HepG2 (cell line): ENCODE measurements around the gene PANK4.

Source experiments
- AKAP8 ChIP-seq: sonication (generic); formaldehyde crosslinking; IDR thresholded peaks from 2 replicates; pipeline ENCODE4 v1.5.1; 2020; ENCODE audit warnings: mild to moderate bottlenecking, missing genetic modification reagents
- FOXM1 ChIP-seq: sonication (generic); formaldehyde crosslinking; IDR thresholded peaks from 2 replicates; pipeline ENCODE4 v1.5.0; 2020; ENCODE audit warnings: missing genetic modification reagents
- GATAD2A ChIP-seq: IDR thresholded peaks from 2 replicates; pipeline ENCODE4 v1.6.1; 2016
- SMAD3 ChIP-seq: sonication (generic); formaldehyde crosslinking; IDR thresholded peaks from 2 replicates; pipeline ENCODE4 v1.4.0; 2020; ENCODE audit warnings: missing genetic modification reagents
- TCF7 ChIP-seq: sonication (generic); IDR thresholded peaks from 2 replicates; pipeline ENCODE4 v1.6.1; 2016; ENCODE audit warnings: antibody characterized with exemption, low read depth
- WIZ ChIP-seq: sonication (generic); formaldehyde crosslinking; IDR thresholded peaks from 2 replicates; pipeline ENCODE4 v1.5.1; 2020; ENCODE audit warnings: mild to moderate bottlenecking, missing genetic modification reagents
- YY1 ChIP-seq: IDR thresholded peaks from 2 replicates; pipeline ENCODE4 v1.6.1; 2011; ENCODE audit warnings: low read length, low read depth, moderate library complexity, mild to moderate bottlenecking; ENCODE audit not compliant: insufficient read depth, insufficient replicate concordance
- ZFX ChIP-seq: sonication (generic); formaldehyde crosslinking; IDR thresholded peaks from 2 replicates; pipeline ENCODE4 v1.4.0; 2020; ENCODE audit warnings: mild to moderate bottlenecking, low read depth, missing genetic modification reagents, moderate library complexity
- ZNF180 ChIP-seq: sonication (generic); formaldehyde crosslinking; IDR thresholded peaks from 2 replicates; pipeline ENCODE4 v1.4.0; 2020; ENCODE audit warnings: low read depth, missing genetic modification reagents, borderline replicate concordance
- ZNF318 ChIP-seq: sonication (generic); formaldehyde crosslinking; IDR thresholded peaks from 2 replicates; pipeline ENCODE4 v1.4.0; 2020; ENCODE audit warnings: mild to moderate bottlenecking, missing genetic modification reagents
- ZNF382 ChIP-seq: sonication (generic); formaldehyde crosslinking; IDR thresholded peaks from 2 replicates; pipeline ENCODE4 v1.5.0; 2020; ENCODE audit warnings: missing genetic modification reagents, mild to moderate bottlenecking, borderline replicate concordance
- ZNF800 ChIP-seq: sonication (generic); formaldehyde crosslinking; IDR thresholded peaks from 2 replicates; pipeline ENCODE4 v1.4.0; 2020; ENCODE audit warnings: missing genetic modification reagents
- TF ChIP-seq, protein P1 (sequence below): sonication (generic); formaldehyde crosslinking; IDR thresholded peaks from 2 replicates; pipeline ENCODE4 v1.5.0; 2020; ENCODE audit warnings: mild to moderate bottlenecking, missing genetic modification reagents, moderate library complexity
- TF ChIP-seq, protein P2 (sequence below): sonication (generic); formaldehyde crosslinking; IDR thresholded peaks from 2 replicates; pipeline ENCODE4 v1.4.0; 2020; ENCODE audit warnings: mild to moderate bottlenecking, missing genetic modification reagents

GRCh38 chr1:2534315-2534686, 7.9 kb upstream of the PANK4 start:
- TF ChIP-seq, protein P1, sequence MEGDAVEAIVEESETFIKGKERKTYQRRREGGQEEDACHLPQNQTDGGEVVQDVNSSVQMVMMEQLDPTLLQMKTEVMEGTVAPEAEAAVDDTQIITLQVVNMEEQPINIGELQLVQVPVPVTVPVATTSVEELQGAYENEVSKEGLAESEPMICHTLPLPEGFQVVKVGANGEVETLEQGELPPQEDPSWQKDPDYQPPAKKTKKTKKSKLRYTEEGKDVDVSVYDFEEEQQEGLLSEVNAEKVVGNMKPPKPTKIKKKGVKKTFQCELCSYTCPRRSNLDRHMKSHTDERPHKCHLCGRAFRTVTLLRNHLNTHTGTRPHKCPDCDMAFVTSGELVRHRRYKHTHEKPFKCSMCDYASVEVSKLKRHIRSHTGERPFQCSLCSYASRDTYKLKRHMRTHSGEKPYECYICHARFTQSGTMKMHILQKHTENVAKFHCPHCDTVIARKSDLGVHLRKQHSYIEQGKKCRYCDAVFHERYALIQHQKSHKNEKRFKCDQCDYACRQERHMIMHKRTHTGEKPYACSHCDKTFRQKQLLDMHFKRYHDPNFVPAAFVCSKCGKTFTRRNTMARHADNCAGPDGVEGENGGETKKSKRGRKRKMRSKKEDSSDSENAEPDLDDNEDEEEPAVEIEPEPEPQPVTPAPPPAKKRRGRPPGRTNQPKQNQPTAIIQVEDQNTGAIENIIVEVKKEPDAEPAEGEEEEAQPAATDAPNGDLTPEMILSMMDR: no peak
- no peak for TF ChIP-seq ZNF318 (CRISPR knock-in tag)
- TF ChIP-seq ZNF382 (CRISPR knock-in tag): no peak
- TF ChIP-seq TCF7: no peak
- no peak for TF ChIP-seq AKAP8 (CRISPR knock-in tag)
- TF ChIP-seq WIZ: no peak
- TF ChIP-seq ZNF180 (CRISPR knock-in tag): no peak
- TF ChIP-seq GATAD2A (CRISPR knock-in tag): no peak
- TF ChIP-seq FOXM1: no peak
- TF ChIP-seq, protein P2, sequence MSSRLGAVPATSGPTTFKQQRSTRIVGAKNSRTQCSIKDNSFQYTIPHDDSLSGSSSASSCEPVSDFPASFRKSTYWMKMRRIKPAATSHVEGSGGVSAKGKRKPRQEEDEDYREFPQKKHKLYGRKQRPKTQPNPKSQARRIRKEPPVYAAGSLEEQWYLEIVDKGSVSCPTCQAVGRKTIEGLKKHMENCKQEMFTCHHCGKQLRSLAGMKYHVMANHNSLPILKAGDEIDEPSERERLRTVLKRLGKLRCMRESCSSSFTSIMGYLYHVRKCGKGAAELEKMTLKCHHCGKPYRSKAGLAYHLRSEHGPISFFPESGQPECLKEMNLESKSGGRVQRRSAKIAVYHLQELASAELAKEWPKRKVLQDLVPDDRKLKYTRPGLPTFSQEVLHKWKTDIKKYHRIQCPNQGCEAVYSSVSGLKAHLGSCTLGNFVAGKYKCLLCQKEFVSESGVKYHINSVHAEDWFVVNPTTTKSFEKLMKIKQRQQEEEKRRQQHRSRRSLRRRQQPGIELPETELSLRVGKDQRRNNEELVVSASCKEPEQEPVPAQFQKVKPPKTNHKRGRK: no peak
- TF ChIP-seq ZFX (CRISPR knock-in tag): no peak
- no peak for TF ChIP-seq SMAD3 (CRISPR knock-in tag)
- no peak for TF ChIP-seq YY1
- no peak for TF ChIP-seq ZNF800 (CRISPR knock-in tag)
